ENCODE data around the gene AUH. TPM values are rescaled to one million over a fixed set of nuclear protein-coding genes. Genes with fewer than 3 reads are reported as not detected.

The AUH gene
- polyA plus RNA-seq, 3 donors, result 31.6 to 44.3 (median 43.4) TPM

GRCh38 chr9:91239367-91240111 lies 122.2 kb downstream of the AUH start:
- no peak for DNase-seq (ENCODE audit: extremely low read depth in 1 of 11, low read depth in 9 of 11, low spot score in 4 of 11)

GRCh38 chr9:91234523-91234922 lies 127.2 kb downstream of the AUH start:
- no peak for DNase-seq (ENCODE audit: extremely low read depth in 1 of 11, low read depth in 9 of 11, low spot score in 4 of 11)

- no peak for DNase-seq (ENCODE audit: extremely low read depth in 1 of 11, low read depth in 9 of 11, low spot score in 4 of 11)
These were observed 130.1 kb downstream of the AUH start for GRCh38 chr9:91231619-91232018.

GRCh38 chr9:91223000-91223399 lies 138.7 kb downstream of the AUH start:
- DNase-seq (ENCODE audit: extremely low read depth in 1 of 11, low read depth in 9 of 11, low spot score in 4 of 11), result no peak

GRCh38 chr9:91222457-91222856 lies 139.3 kb downstream of the AUH start:
- DNase-seq (ENCODE audit: extremely low read depth in 1 of 11, low read depth in 9 of 11, low spot score in 4 of 11), result no peak

GRCh38 chr9:91221332-91221731 lies 140.4 kb downstream of the AUH start:
- DNase-seq (ENCODE audit: extremely low read depth in 1 of 11, low read depth in 9 of 11, low spot score in 4 of 11), result no peak

- DNase-seq (ENCODE audit: extremely low read depth in 1 of 11, low read depth in 9 of 11, low spot score in 4 of 11), result no peak
These were observed 141.1 kb downstream of the AUH start for GRCh38 chr9:91220491-91221135.

GRCh38 chr9:91220021-91220420 lies 141.7 kb downstream of the AUH start:
- no peak for DNase-seq (ENCODE audit: extremely low read depth in 1 of 11, low read depth in 9 of 11, low spot score in 4 of 11)

GRCh38 chr9:91219557-91219956 lies 142.2 kb downstream of the AUH start:
- DNase-seq (ENCODE audit: extremely low read depth in 1 of 11, low read depth in 9 of 11, low spot score in 4 of 11), result no peak

- DNase-seq (ENCODE audit: extremely low read depth in 1 of 11, low read depth in 9 of 11, low spot score in 4 of 11), result no peak
These were observed 144.3 kb downstream of the AUH start for GRCh38 chr9:91217388-91217787.

- no peak for DNase-seq (ENCODE audit: extremely low read depth in 1 of 11, low read depth in 9 of 11, low spot score in 4 of 11)
These were observed 146.9 kb downstream of the AUH start for GRCh38 chr9:91214867-91215266.

- DNase-seq (ENCODE audit: extremely low read depth in 1 of 11, low read depth in 9 of 11, low spot score in 4 of 11), result no peak
These were observed 147.6 kb downstream of the AUH start for GRCh38 chr9:91214086-91214485.

- DNase-seq (ENCODE audit: extremely low read depth in 1 of 11, low read depth in 9 of 11, low spot score in 4 of 11), result no peak
These were observed 149.0 kb downstream of the AUH start for GRCh38 chr9:91212596-91213243.

- no peak for DNase-seq (ENCODE audit: extremely low read depth in 1 of 11, low read depth in 9 of 11, low spot score in 4 of 11)
These were observed 149.8 kb downstream of the AUH start for GRCh38 chr9:91211919-91212318.

- no peak for DNase-seq (ENCODE audit: extremely low read depth in 1 of 11, low read depth in 9 of 11, low spot score in 4 of 11)
These were observed 150.3 kb downstream of the AUH start for GRCh38 chr9:91211414-91211813.

- no peak for DNase-seq (ENCODE audit: extremely low read depth in 1 of 11, low read depth in 9 of 11, low spot score in 4 of 11)
These were observed 151.4 kb downstream of the AUH start for GRCh38 chr9:91210318-91210717.

- no peak for DNase-seq (ENCODE audit: extremely low read depth in 1 of 11, low read depth in 9 of 11, low spot score in 4 of 11)
These were observed 152.9 kb downstream of the AUH start for GRCh38 chr9:91208837-91209236.

GRCh38 chr9:91208419-91208745 lies 153.3 kb downstream of the AUH start:
- DNase-seq (ENCODE audit: extremely low read depth in 1 of 11, low read depth in 9 of 11, low spot score in 4 of 11), result no peak

GRCh38 chr9:91207729-91208418 lies 153.8 kb downstream of the AUH start:
- no peak for DNase-seq (ENCODE audit: extremely low read depth in 1 of 11, low read depth in 9 of 11, low spot score in 4 of 11)

- DNase-seq (ENCODE audit: extremely low read depth in 1 of 11, low read depth in 9 of 11, low spot score in 4 of 11), result no peak
These were observed 154.4 kb downstream of the AUH start for GRCh38 chr9:91207397-91207728.

Data from renal cortex interstitium (tissue), 11 donors.